SH-SY5Y (cell line): ENCODE measurements around the gene PRPH.

ENCODE experiments used
- GATA2 ChIP-seq: IDR thresholded peaks from 2 replicates; pipeline ENCODE4 v1.6.1; 2011; ENCODE audit warnings: mild to moderate bottlenecking, low read depth, low read length
- GATA3 ChIP-seq: IDR thresholded peaks from 2 replicates; pipeline ENCODE4 v1.6.1; 2011; ENCODE audit warnings: low read depth, mild to moderate bottlenecking, low read length, moderate library complexity

- TF ChIP-seq GATA3 (no peak), GATA2 (no peak)
Measured at GRCh38 chr12:49293056-49293956, 1.6 kb upstream of the PRPH start.
